NCI-H524 (cell line): ENCODE results near the gene RHEBL1.

Experiments used
- DNase-seq, 2 experiments: peaks; one replicate each; lab custom pipeline; 2025; lab: John Stamatoyannopoulos, UW

RHEBL1 gene

GRCh38 chr12:49037111-49037946 lies 32.5 kb downstream of the RHEBL1 start:
- DNase-seq = no peak

- DNase-seq = no peak
Observed at GRCh38 chr12:49036029-49036428, 33.8 kb downstream of the RHEBL1 start.

- DNase-seq = no peak
Observed at GRCh38 chr12:49034286-49034622, 35.5 kb downstream of the RHEBL1 start.

GRCh38 chr12:49033611-49034285 lies 36.0 kb downstream of the RHEBL1 start:
- DNase-seq = no peak

- no peak for DNase-seq
Observed at GRCh38 chr12:49032679-49033447, 36.9 kb downstream of the RHEBL1 start.

GRCh38 chr12:49032276-49032675 lies 37.5 kb downstream of the RHEBL1 start:
- no peak for DNase-seq

- DNase-seq = no peak
Observed at GRCh38 chr12:49031573-49032161, 38.1 kb downstream of the RHEBL1 start.

GRCh38 chr12:49030714-49031572 lies 38.8 kb downstream of the RHEBL1 start:
- DNase-seq = no peak

GRCh38 chr12:49030119-49030518 lies 39.7 kb downstream of the RHEBL1 start:
- no peak for DNase-seq

GRCh38 chr12:49028666-49029275 lies 41.0 kb downstream of the RHEBL1 start:
- no peak for DNase-seq

GRCh38 chr12:49027846-49028555 lies 41.8 kb downstream of the RHEBL1 start:
- DNase-seq = no peak

GRCh38 chr12:49026678-49027480 lies 42.9 kb downstream of the RHEBL1 start:
- DNase-seq = no peak

- DNase-seq = no peak
Observed at GRCh38 chr12:49026101-49026500, 43.7 kb downstream of the RHEBL1 start.

- DNase-seq = no peak
Observed at GRCh38 chr12:49025463-49025862, 44.3 kb downstream of the RHEBL1 start.

- DNase-seq = no peak
Observed at GRCh38 chr12:49024543-49024942, 45.2 kb downstream of the RHEBL1 start.

GRCh38 chr12:49023812-49024211 lies 46.0 kb downstream of the RHEBL1 start:
- DNase-seq = no peak

GRCh38 chr12:49022558-49023178 lies 47.1 kb downstream of the RHEBL1 start:
- DNase-seq = no peak

GRCh38 chr12:49021292-49021915 lies 48.4 kb downstream of the RHEBL1 start:
- DNase-seq = no peak

GRCh38 chr12:49020441-49020840 lies 49.3 kb downstream of the RHEBL1 start:
- no peak for DNase-seq
